Ishikawa (cell line): Measurements from ENCODE around the gene CXXC5.

Experiments used
- CEBPB ChIP-seq: IDR thresholded peaks from 2 replicates; pipeline ENCODE4 v1.6.1; 2012
- CREB1 ChIP-seq: IDR thresholded peaks from 2 replicates; pipeline ENCODE4 v1.6.1; 2012; ENCODE audit warnings: low read depth
- EGR1 ChIP-seq: IDR thresholded peaks from 2 replicates; pipeline ENCODE4 v1.6.1; 2012
- EP300 ChIP-seq: IDR thresholded peaks from 2 replicates; pipeline ENCODE4 v1.6.1; 2012; ENCODE audit warnings: borderline replicate concordance
- FOXM1 ChIP-seq: IDR thresholded peaks from 2 replicates; pipeline ENCODE4 v1.6.1; 2012; ENCODE audit warnings: low read depth, borderline replicate concordance
- NFIC ChIP-seq: IDR thresholded peaks from 2 replicates; pipeline ENCODE4 v1.6.1; 2012
- RAD21 ChIP-seq: IDR thresholded peaks from 2 replicates; pipeline ENCODE4 v1.6.1; 2012; ENCODE audit warnings: low read depth
- TAF1 ChIP-seq: IDR thresholded peaks from 2 replicates; pipeline ENCODE4 v1.6.1; 2012; ENCODE audit warnings: low read depth, mild to moderate bottlenecking
- TCF12 ChIP-seq: IDR thresholded peaks from 2 replicates; pipeline ENCODE4 v1.6.1; 2012; ENCODE audit warnings: low read depth
- TEAD4 ChIP-seq: IDR thresholded peaks from 2 replicates; pipeline ENCODE4 v1.6.1; 2012
- YY1 ChIP-seq: IDR thresholded peaks from 2 replicates; pipeline ENCODE4 v1.6.1; 2012; ENCODE audit warnings: low read depth
- ZBTB7A ChIP-seq: IDR thresholded peaks from 2 replicates; pipeline ENCODE4 v1.6.1; 2012; ENCODE audit warnings: low read depth
- TF ChIP-seq, protein P1 (sequence below): IDR thresholded peaks from 2 replicates; pipeline ENCODE4 v1.6.1; 2012; ENCODE audit warnings: low read depth, mild to moderate bottlenecking
- TF ChIP-seq, protein P2 (sequence below): IDR thresholded peaks from 2 replicates; pipeline ENCODE4 v1.6.1; 2012
- TF ChIP-seq, protein P3 (sequence below): IDR thresholded peaks from 2 replicates; pipeline ENCODE4 v1.6.1; 2012

Gene CXXC5

DNA sequence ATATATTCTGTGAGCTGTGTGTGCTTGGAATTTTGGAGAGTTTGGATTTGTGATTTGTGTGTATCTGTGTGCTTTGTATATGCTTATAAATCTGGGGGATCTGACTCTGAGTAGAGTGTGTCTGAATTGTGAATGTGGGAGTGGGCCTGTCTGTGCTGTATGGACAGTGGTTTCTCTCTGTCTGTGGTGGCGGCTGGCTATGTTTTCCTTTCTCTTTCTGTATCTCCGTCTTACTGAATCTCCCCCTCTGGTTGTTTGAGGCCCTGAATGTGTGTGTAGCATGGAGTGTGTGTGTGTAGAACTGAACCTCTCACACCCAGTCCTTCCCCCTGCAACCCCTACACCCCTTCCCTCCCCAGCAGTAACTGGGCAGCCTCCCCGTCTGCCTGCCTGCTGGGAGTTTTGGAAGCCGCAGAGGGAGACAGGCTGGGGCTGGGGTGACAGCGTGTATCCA, 4.7 kb downstream of the CXXC5 start:
- TF ChIP-seq, protein P1, sequence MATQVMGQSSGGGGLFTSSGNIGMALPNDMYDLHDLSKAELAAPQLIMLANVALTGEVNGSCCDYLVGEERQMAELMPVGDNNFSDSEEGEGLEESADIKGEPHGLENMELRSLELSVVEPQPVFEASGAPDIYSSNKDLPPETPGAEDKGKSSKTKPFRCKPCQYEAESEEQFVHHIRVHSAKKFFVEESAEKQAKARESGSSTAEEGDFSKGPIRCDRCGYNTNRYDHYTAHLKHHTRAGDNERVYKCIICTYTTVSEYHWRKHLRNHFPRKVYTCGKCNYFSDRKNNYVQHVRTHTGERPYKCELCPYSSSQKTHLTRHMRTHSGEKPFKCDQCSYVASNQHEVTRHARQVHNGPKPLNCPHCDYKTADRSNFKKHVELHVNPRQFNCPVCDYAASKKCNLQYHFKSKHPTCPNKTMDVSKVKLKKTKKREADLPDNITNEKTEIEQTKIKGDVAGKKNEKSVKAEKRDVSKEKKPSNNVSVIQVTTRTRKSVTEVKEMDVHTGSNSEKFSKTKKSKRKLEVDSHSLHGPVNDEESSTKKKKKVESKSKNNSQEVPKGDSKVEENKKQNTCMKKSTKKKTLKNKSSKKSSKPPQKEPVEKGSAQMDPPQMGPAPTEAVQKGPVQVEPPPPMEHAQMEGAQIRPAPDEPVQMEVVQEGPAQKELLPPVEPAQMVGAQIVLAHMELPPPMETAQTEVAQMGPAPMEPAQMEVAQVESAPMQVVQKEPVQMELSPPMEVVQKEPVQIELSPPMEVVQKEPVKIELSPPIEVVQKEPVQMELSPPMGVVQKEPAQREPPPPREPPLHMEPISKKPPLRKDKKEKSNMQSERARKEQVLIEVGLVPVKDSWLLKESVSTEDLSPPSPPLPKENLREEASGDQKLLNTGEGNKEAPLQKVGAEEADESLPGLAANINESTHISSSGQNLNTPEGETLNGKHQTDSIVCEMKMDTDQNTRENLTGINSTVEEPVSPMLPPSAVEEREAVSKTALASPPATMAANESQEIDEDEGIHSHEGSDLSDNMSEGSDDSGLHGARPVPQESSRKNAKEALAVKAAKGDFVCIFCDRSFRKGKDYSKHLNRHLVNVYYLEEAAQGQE = no peak
- no peak for TF ChIP-seq TEAD4
- TF ChIP-seq EP300 = no peak
- TF ChIP-seq, protein P2, sequence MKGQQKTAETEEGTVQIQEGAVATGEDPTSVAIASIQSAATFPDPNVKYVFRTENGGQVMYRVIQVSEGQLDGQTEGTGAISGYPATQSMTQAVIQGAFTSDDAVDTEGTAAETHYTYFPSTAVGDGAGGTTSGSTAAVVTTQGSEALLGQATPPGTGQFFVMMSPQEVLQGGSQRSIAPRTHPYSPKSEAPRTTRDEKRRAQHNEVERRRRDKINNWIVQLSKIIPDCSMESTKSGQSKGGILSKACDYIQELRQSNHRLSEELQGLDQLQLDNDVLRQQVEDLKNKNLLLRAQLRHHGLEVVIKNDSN = no peak
- no peak for TF ChIP-seq FOXM1
- no peak for TF ChIP-seq TCF12
- TF ChIP-seq TAF1 = no peak
- TF ChIP-seq NFIC = no peak
- TF ChIP-seq ZBTB7A = no peak
- TF ChIP-seq EGR1 = no peak
- TF ChIP-seq YY1 = no peak
- TF ChIP-seq, protein P3, sequence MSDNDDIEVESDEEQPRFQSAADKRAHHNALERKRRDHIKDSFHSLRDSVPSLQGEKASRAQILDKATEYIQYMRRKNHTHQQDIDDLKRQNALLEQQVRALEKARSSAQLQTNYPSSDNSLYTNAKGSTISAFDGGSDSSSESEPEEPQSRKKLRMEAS = no peak
- TF ChIP-seq CEBPB = no peak
- no peak for TF ChIP-seq RAD21
- no peak for TF ChIP-seq CREB1

DNA sequence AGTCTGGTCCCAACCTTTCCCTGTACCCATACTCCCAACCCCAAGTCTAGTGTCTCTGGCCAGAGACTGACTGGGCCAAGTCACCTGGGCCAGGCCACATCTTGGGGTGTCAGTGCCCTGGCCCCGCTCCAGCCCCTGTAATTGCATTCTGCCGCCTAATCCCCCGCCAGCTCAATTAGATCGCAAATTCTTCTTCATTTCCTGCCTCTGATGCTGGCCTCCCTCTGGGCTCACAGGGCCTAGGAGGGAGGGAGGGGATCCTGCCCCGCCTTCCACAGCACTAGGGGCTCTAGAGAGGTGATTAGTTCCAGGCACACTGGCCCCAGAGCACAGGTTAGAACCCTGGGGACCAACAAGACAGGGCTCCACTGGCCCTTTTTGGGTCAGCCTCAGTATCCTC, 5.5 kb downstream of the CXXC5 start:
- TF ChIP-seq, protein P1 = no peak
- TF ChIP-seq EGR1 = no peak
- no peak for TF ChIP-seq YY1
- TF ChIP-seq EP300 = peak; percentile 82; the same call in 1 of the 2 replicates
- TF ChIP-seq, protein P3 = no peak
- peak; percentile 82 for TF ChIP-seq NFIC
- peak; percentile 54 for TF ChIP-seq TEAD4
- 0 out of 2 replicates have a peak, but pooled peaks have one; percentile 57 for TF ChIP-seq ZBTB7A
- TF ChIP-seq, protein P2 = no peak
- no peak for TF ChIP-seq CEBPB
- TF ChIP-seq TAF1 = no peak
- TF ChIP-seq TCF12 = peak; percentile 74; the same call in 1 of the 2 replicates
- TF ChIP-seq FOXM1 = peak; percentile 64; the same call in 1 of the 2 replicates
- TF ChIP-seq CREB1 = no peak
- TF ChIP-seq RAD21 = no peak

DNA sequence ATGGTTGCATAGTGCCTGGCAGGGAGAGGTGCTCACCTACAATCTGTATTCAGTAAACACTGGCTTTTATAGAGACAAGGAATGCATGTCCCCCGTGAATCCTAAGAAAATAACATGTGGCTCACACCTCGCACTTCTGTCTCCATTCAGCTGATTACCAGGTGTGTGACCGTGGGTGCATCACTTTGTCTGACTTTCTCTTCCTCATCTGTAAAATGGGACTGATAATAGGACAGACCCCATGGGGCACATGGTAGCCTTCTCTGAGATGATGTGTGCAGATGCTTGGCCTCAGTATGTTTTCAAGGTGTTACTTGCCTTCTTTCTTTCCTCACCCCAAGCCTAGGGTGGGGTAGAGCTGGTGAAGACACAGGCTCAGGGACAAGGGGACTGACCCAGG, 6.3 kb downstream of the CXXC5 start:
- TF ChIP-seq RAD21 (no peak), YY1 (no peak), TEAD4 (no peak), FOXM1 (no peak), CEBPB (no peak), EP300 (no peak), ZBTB7A (no peak), NFIC (no peak)
- TF ChIP-seq, protein P3 = no peak
- TF ChIP-seq, protein P2 = no peak
- TF ChIP-seq, protein P1 = no peak

DNA sequence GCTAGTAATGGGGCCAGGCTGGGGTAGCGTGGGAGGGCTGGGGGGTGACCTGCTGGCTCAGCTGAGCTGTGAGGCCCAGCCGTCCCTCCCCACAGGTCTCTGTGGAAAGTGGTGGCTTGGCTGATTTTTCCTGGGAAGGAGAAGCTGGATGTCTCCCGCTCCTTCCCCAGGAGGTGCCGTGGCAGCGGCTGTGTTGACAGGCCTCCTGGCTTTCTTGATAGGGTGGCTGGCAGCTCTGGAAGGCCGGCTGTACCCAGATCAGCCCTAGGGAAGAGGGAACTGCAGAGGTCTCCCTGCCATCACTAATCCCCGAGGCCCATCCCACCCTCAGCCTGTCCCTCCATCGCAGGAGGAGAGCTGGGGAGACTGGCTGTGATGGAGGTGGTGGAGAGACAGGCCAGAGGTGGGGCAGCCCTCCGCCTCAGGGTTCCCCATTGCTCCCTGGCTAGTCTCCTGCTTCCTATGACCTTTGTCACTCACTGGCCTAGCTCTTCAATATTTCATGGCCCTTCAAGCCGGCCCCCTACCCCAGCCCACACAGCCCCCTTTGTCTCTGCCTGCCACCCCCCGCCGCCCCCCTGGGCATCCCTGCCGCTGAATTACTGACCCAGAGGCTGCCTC, 6.8 kb downstream of the CXXC5 start:
- TF ChIP-seq NFIC (no peak), EGR1 (no peak), TCF12 (no peak), EP300 (no peak), CREB1 (no peak), TEAD4 (no peak), ZBTB7A (no peak), YY1 (no peak), TAF1 (no peak), CEBPB (no peak), FOXM1 (no peak)
- TF ChIP-seq, protein P1 = no peak
- TF ChIP-seq, protein P2 = no peak
